T-helper 2 cell (primary cell): Measurements from ENCODE around the gene OPCML.

Experiments used
- DNase-seq, 5 experiments: peaks; one replicate each; pipeline versions ENCODE4 v3.0.0 to v3.0.0-alpha.2; 2012 to 2022

The OPCML gene

GRCh38 chr11:133536198-133536597 is 3.9 kb upstream of the OPCML start:
- peak in 1 of 5 experiments; percentile 40 for DNase-seq

- DNase-seq = no peak
Observed at GRCh38 chr11:133533205-133533604, 904 bp upstream of the OPCML start.

DNA sequence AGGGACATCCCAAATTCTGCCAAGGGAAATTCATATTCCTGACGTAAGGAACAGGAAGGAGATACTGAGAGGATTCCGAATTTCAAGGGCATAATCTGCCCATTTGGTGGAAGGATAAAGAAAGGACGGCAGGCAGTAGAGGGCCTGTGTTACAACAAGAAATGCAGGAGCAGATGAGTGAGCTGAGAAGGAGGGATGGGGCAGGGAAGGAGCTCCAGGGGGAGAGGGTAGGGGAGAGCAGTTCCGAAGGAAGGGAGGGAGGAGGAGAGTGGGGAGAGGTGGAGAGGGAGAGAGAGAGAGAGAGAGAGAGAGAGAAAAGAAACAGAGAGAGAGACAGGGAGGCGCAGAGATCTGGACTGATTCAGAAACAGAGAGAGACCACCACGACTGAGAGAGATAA is 843 bp downstream of the OPCML start:
- no peak for DNase-seq

DNA sequence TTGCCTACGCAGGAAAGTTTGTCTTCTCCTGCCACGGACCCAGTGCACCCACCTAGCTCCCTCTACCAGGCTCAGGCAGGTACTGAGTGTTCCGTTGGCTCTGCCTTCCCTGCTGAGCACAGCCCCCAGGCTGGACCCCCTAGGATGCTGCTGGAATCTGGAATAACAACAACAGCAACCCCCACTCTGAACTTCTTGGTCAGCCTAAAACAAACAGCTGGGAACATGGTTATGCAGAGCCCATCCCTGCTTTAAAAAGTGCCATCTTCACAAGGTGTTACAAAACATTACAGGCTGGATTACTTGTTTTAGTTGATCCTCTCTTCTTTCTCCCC is 1.8 kb downstream of the OPCML start:
- no peak for DNase-seq

DNA sequence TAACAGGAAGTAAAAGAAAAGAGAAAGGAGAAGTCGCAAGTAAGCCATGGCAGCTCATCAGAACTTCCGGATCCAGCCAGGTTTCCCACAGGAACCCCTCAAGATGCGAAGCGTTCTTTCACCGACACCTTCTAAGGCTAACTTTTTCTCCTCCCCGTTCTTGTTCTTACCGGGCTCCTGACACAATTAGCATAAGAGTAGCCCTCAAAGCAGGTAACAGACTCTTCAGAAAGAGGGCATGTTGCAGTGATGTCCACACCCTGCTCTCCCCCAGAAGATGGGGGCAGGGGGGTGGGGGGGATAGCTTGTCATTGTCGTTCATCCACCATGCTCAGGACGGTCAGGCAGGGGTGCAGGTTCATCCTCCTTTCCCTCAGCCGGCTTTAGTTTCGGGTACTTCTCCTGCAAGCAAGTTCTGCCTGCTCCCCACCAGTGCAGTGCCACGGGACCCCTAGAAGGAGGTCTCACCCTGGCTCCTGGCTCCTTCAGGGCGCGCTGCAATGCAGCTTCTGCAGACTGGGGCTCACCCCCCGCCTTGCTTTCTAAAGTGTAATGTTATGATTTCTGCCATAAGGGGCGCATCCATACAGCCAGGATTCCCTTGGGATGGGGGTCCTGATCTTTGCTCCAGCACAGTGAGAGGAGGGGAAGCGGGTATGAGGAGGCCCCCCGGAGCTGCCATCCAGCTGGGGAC is 2.3 kb downstream of the OPCML start:
- DNase-seq = no peak

- DNase-seq = no peak
Observed at GRCh38 chr11:133526790-133527189, 5.5 kb downstream of the OPCML start.

GRCh38 chr11:133525976-133526375 is 6.3 kb downstream of the OPCML start:
- no peak for DNase-seq

DNA sequence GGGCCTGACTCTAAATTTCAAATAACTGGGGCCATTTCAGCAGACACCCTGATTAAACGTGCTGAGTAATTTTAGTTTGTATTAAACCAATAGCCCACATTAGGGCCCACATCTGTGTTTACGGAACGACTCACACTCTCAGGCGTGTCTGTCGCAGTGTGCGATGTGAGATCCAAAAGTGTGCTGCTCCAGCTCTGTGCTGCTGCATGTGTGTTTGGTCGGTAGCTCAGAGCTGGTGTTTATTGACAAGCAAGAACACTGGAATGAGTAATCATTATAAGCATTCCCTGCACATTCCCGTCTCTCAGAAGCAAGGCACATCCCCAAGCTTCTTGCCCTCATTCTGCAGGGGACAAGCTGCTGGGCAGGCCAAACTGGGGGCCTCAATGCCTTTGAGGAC is 7.8 kb downstream of the OPCML start:
- no peak for DNase-seq

DNA sequence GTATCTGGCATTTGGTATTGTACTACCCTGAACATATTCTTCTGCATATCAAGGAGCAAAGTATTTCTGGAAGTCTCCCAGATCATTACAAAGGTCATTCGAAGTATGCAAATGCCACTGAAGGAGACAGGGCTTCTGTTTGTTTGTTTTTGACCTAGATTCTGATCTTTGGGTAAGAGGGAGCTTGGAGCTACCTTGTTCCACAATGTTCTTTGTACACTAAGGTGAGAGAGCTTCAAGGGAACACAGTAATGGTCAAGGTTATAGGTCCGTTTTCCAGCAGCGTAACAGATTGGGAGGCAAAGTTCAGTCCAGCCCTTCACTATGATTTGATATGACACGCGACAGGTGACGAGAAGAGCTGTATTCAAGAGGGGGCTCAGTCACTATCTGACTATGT is 10.0 kb downstream of the OPCML start:
- DNase-seq = no peak

DNA sequence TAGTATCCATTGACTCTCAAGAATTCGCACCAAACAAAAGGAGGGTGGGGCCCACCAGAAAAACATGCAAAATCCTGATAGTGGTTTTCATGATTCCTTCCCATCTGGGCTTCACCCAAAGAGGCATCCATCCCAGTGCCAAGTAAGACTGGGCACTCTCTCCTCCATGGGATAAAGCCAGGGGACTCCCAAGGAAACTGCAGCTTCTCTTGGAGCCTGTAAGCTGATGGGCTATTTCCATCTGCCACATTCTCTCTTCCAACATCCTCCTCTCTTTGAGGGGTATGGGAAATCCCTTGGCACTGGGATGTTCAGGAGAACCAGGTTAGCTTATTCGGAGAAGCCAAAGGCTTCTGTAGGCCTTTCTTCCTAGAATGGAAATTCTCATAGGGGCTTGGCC is 10.8 kb downstream of the OPCML start:
- DNase-seq = no peak

- DNase-seq = no peak
Observed at GRCh38 chr11:133520707-133521106, 11.6 kb downstream of the OPCML start.

- no peak for DNase-seq
Observed at GRCh38 chr11:133519560-133519959, 12.7 kb downstream of the OPCML start.

DNA sequence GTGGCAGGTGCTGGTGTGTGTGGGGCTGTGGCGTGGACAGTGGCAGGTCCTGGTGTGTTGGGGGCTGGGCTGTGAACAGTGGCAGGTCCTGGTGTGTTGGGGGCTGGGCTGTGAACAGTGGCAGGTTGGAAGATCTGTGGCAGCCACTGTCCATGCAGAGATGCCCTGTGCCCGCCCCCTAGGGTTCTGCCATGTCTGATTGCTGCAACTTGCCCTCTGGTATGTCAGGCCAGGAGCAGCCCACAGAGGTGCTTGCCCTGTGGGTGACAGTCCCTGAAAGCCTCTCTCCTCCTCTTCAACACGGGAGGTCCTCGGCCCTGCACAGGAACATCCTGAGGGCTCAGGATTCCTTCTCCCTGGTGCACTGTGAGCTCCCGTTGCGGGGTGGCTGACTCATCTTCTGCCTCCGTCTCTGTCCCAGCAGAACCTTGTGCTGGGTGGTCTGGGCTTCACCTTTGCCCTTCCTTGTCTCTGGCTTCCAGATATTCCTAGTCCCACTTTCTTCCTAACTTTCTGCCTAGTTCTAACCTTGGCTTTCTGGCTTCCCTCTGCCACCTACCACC is 13.5 kb downstream of the OPCML start:
- DNase-seq = no peak

- DNase-seq = no peak
Observed at GRCh38 chr11:133516845-133517244, 15.5 kb downstream of the OPCML start.

DNA sequence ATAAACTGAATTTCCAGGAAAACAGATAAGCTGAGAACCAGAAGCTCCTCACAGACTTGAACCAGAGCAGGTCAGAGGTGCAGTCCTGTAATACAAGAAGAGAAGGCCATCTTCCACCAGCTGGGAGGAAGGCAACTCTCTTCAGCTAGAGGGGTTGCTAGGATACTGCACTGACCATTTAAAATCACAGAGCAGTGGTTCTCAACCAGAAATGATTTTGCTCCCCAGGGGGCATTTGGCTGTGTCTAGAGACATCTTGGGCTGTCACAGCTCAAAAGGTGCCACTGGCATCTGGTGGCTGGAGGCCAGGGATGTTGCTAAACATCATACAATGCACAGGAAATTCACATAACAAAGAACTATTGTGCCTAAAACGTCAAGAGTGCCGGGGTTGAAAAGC is 17.2 kb downstream of the OPCML start:
- DNase-seq = no peak

GRCh38 chr11:133509924-133510697 is 22.2 kb downstream of the OPCML start:
- no peak for DNase-seq

GRCh38 chr11:133508468-133508867 is 23.8 kb downstream of the OPCML start:
- no peak for DNase-seq

DNA sequence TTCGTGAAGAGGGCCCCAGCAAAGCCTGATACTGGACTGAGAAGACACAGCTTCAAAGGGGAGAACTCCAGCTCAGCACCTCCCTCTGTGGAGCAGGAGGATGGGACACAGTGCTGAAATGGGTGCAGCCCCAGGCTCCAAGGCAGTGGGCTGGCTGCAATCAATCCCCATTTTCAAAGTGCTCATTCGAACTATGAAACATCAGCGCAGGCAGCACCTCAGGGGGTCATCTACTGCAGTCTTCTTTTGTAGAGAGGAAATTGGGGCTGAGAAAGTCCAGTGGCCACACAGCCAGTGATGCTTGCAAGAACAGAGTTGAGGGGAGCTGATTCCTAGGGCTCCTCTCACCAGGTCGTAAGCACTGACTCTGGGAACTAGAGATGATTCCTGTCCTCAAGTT is 25.1 kb downstream of the OPCML start:
- no peak for DNase-seq

GRCh38 chr11:133506551-133507094 is 25.7 kb downstream of the OPCML start:
- no peak for DNase-seq

DNA sequence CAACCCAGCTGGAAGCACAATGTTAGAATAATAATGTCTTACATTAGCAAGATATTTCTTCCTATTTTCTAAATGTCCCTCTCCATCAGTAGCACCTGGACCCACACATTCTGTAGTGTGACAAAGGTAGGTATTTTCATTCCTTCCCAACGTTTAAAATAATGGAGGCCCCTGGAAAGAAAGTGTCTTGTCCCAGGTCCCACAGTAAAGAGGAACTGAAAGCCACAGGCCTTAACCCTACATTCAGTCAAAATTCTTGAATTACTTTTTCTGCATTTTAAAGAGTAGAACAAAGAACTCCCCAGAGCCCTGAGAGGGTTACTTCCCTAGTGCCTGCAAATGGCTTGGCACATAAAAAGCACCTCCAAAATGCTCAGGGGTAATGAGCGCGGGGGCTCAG is 26.3 kb downstream of the OPCML start:
- no peak for DNase-seq

DNA sequence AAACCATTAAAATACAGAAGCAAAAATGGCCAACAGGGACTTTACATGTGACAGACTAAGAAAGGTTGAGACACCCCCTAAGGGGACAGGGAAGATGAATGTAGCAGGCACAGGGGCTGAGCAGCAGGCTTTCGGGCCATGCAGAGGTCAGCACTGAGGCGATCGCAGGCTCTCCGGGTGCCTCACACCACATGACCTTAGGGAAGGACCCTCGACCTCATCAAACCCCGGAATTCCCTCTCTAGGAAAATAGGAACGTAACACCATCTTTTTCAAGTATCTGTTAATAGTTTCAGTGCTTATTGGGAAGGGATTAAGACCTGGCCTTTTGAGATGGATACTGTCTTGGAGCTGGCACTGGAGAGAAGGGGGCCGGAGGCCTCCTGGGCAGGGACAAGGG is 27.4 kb downstream of the OPCML start:
- DNase-seq = no peak

DNA sequence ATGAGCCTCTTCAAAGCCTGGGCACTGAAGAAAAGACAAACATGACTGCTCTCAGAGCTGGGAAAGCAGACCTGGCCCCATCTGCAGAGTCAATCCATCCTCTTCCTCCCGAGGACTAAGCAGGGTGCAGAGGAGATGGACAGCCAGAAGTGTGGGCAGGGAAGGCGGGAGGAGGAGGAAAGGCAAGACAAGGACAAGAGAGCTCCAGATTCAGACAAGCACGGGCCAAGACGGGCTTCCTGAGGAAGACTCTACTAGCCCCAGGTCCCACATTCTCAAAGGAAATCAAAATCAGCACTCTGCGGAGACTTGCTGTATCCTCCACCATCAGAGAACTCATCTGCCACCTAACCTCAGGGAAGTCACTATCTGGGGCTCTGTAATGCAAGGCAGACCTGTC is 28.5 kb downstream of the OPCML start:
- DNase-seq = no peak

GRCh38 chr11:133503236-133503635 is 29.1 kb downstream of the OPCML start:
- DNase-seq = no peak
